Right lobe of liver (tissue), 4 donors: Measurements from ENCODE around the gene CERK.
A peak's percentile ranks its signal among the peaks of the same experiment; 100 is the strongest.

Experiments
- CTCF ChIP-seq, 4 donors: fragments of 200-600 bp in 3 of 4; fragments of 450-650 bp in 1 of 4; IDR thresholded peaks; one replicate each; pipeline versions ENCODE4 v1.5.1 to v1.8.0; 2016 to 2022; ENCODE audit warnings: antibody characterized with exemption in 4 of 4, mild to moderate bottlenecking in 2 of 4
- POLR2A ChIP-seq: fragments of 450-650 bp; IDR thresholded peaks from one replicate; pipeline ENCODE4 v1.6.1; 2017; ENCODE audit warnings: antibody characterized with exemption, mild to moderate bottlenecking
- donor health status: DM: no; HTN: no; CAD: no.
- donor health status: DM: no; HTN: no; CAD: no.
- donor health status: DM: no; HTN: yes; CAD: no.

GRCh38 chr22:46727813-46728364 is 10.2 kb downstream of the CERK start:
- TF ChIP-seq CTCF (IDR thresholded peaks at IDR 0.05) (no peak), POLR2A (peak; percentile 52)
